H1 (cell line): ENCODE results near the gene PBOV1. TPM values are rescaled to one million over a fixed set of nuclear protein-coding genes. Genes with fewer than 3 reads are reported as not detected.

Experiments used
- CTCF ChIA-PET: fragments of 300-600 bp; sonication (Branson Sonifier 250); formaldehyde crosslinking; loops from one replicate; lab custom pipeline; 2021; ENCODE audit not compliant: partially characterized antibody; lab: Charles Lee
- POLR2A ChIA-PET: fragments of 300-600 bp; sonication (Branson Sonifier 250); formaldehyde crosslinking; loops from one replicate; lab custom pipeline; 2021; ENCODE audit warnings: inconsistent platforms; ENCODE audit not compliant: partially characterized antibody; lab: Charles Lee
- DNase-seq, 2 experiments: peaks; one replicate each; pipeline versions ENCODE4 v3.0.0 to v3.0.0-alpha.2; 2010 to 2022; ENCODE audit warnings: low spot score in 2 of 2, low read depth in 1 of 2, mixed read lengths in 1 of 2
- FAIRE-seq: peaks from 2 replicates; lab custom pipeline; 2011; peaks lifted over from hg19 to GRCh38; lab: Jason Lieb, UNC
- H2AFZ ChIP-seq: 2 replicates; pipeline ENCODE4 v1.8.1; 2012; ENCODE audit warnings: low read length, inconsistent platforms
- H2AK5ac ChIP-seq: 2 replicates; pipeline ENCODE4 v1.6.1; 2013; ENCODE audit warnings: low read depth, low read length
- H2BK120ac ChIP-seq: replicated peaks from 2 replicates; pipeline ENCODE3; 2013; ENCODE audit warnings: low read depth, low read length, inconsistent platforms
- H2BK12ac ChIP-seq: 2 replicates; pipeline ENCODE4 v1.6.1; 2013; ENCODE audit warnings: low read depth, low read length
- H2BK15ac ChIP-seq: 2 replicates; pipeline ENCODE4 v1.6.1; 2013; ENCODE audit warnings: low read length
- H2BK20ac ChIP-seq: 2 replicates; pipeline ENCODE4 v1.6.1; 2013; ENCODE audit warnings: low read length
- H2BK5ac ChIP-seq: 2 replicates; pipeline ENCODE4 v1.6.1; 2013; ENCODE audit warnings: low read depth, low read length
- H3K14ac ChIP-seq: 2 replicates; pipeline ENCODE4 v1.6.1; 2013; ENCODE audit warnings: inconsistent platforms; ENCODE audit not compliant: insufficient read length
- H3K18ac ChIP-seq: 2 replicates; pipeline ENCODE4 v1.6.1; 2013; ENCODE audit warnings: low read length; ENCODE audit errors: extremely low read depth
- H3K23ac ChIP-seq: 2 replicates; pipeline ENCODE4 v1.6.1; 2013; ENCODE audit warnings: inconsistent platforms; ENCODE audit not compliant: insufficient read length
- H3K23me2 ChIP-seq: 2 replicates; pipeline ENCODE4 v1.6.1; 2013; ENCODE audit warnings: low read depth, low read length
- H3K27ac ChIP-seq: 2 replicates; pipeline ENCODE4 v1.6.1; 2011; ENCODE audit warnings: low read depth, low read length, inconsistent platforms
- H3K27me3 ChIP-seq, 4 experiments: replicated peaks in 1 of 4; 1 replicate in 1 of 4; 2 replicates in 3 of 4; pipeline versions ENCODE4 v1.6.1 to v1.8.1; 2011 to 2013; ENCODE audit warnings: low read length in 3 of 4, mild to moderate bottlenecking in 3 of 4, inconsistent platforms in 2 of 4, mixed read lengths in 2 of 4, moderate library complexity in 1 of 4; ENCODE audit not compliant: control insufficient read depth in 3 of 4, insufficient read depth in 3 of 4; ENCODE audit errors: extremely low read depth in 1 of 4
- H3K36me3 ChIP-seq, 4 experiments: 2 replicates each; pipeline versions ENCODE4 v1.6.1 to v1.8.1; 2011 to 2013; ENCODE audit warnings: mild to moderate bottlenecking in 4 of 4, low read length in 3 of 4, moderate library complexity in 2 of 4, control low read depth in 1 of 4, inconsistent platforms in 1 of 4; ENCODE audit not compliant: insufficient read depth in 4 of 4, control insufficient read depth in 2 of 4
- H3K4ac ChIP-seq: replicated peaks from 2 replicates; pipeline ENCODE3; 2013; ENCODE audit warnings: low read length, low read depth, mixed read lengths, inconsistent platforms; ENCODE audit not compliant: insufficient read length
- H3K4me1 ChIP-seq, 4 experiments: replicated peaks in 1 of 4; 1 replicate in 1 of 4; 2 replicates in 3 of 4; pipeline versions ENCODE4 v1.6.1 to v1.8.1; 2011 to 2013; ENCODE audit warnings: low read length in 3 of 4, inconsistent platforms in 2 of 4, mixed read lengths in 1 of 4; ENCODE audit not compliant: insufficient read depth in 4 of 4, control insufficient read depth in 3 of 4
- H3K4me2 ChIP-seq, 2 experiments: 2 replicates each; pipeline versions ENCODE4 v1.6.1 to v1.8.1; 2011 to 2013; ENCODE audit warnings: low read depth in 2 of 2, low read length in 2 of 2, control low read depth in 1 of 2, inconsistent platforms in 1 of 2, mild to moderate bottlenecking in 1 of 2; ENCODE audit not compliant: insufficient read depth in 1 of 2
- H3K4me3 ChIP-seq, 4 experiments: fragments of 200-600, 300-600 bp in 1 of 4; sonication (generic), shearing (Covaris generic), sonication (Bioruptor Twin) in 1 of 4; 2 replicates each; pipeline versions ENCODE4 v1.5.1 to v1.8.1; 2011 to 2016; ENCODE audit warnings: low read length in 4 of 4, low read depth in 3 of 4, control low read depth in 2 of 4, inconsistent platforms in 2 of 4, mild to moderate bottlenecking in 2 of 4, mixed read lengths in 1 of 4, moderate library complexity in 1 of 4; ENCODE audit not compliant: insufficient read depth in 2 of 4; ENCODE audit errors: extremely low read depth in 1 of 4
- H3K56ac ChIP-seq: replicated peaks from 2 replicates; pipeline ENCODE3; 2013; ENCODE audit warnings: low read depth, mild to moderate bottlenecking, mixed read lengths, low read length, inconsistent platforms; ENCODE audit not compliant: insufficient read length
- H3K79me1 ChIP-seq: 2 replicates; pipeline ENCODE4 v1.6.1; 2013; ENCODE audit warnings: low read depth, low read length, control low read depth
- H3K79me2 ChIP-seq, 2 experiments: 2 replicates each; pipeline versions ENCODE4 v1.6.1 to v1.8.1; 2012 to 2013; ENCODE audit warnings: low read length in 2 of 2, mild to moderate bottlenecking in 2 of 2, inconsistent platforms in 1 of 2; ENCODE audit not compliant: insufficient read depth in 2 of 2, control insufficient read depth in 1 of 2
- H3K9ac ChIP-seq, 4 experiments: replicated peaks in 1 of 4; 1 replicate in 1 of 4; 2 replicates in 3 of 4; pipeline versions ENCODE4 v1.6.1 to v1.8.1; 2011 to 2013; ENCODE audit warnings: low read depth in 3 of 4, low read length in 3 of 4, control low read depth in 2 of 4, mild to moderate bottlenecking in 2 of 4, moderate library complexity in 2 of 4, inconsistent platforms in 1 of 4; ENCODE audit errors: extremely low read depth in 1 of 4
- H3K9me3 ChIP-seq, 2 experiments: 2 replicates each; pipeline versions ENCODE4 v1.6.1 to v1.8.1; 2012 to 2013; ENCODE audit warnings: mild to moderate bottlenecking in 2 of 2, moderate library complexity in 2 of 2, control low read depth in 1 of 2, inconsistent platforms in 1 of 2, low read depth in 1 of 2, low read length in 1 of 2, mixed read lengths in 1 of 2; ENCODE audit not compliant: insufficient read depth in 2 of 2
- H4K20me1 ChIP-seq, 2 experiments: replicated peaks in 1 of 2; 2 replicates each; pipeline versions ENCODE3 to v1.8.1; 2011 to 2013; ENCODE audit warnings: inconsistent platforms in 2 of 2, low read length in 2 of 2, mild to moderate bottlenecking in 1 of 2; ENCODE audit not compliant: insufficient read depth in 2 of 2, control insufficient read depth in 1 of 2
- H4K5ac ChIP-seq: 2 replicates; pipeline ENCODE4 v1.6.1; 2013; ENCODE audit warnings: low read length, low read depth, mixed read lengths, inconsistent platforms; ENCODE audit not compliant: insufficient read length
- H4K8ac ChIP-seq: 2 replicates; pipeline ENCODE4 v1.8.0; 2013; ENCODE audit warnings: mild to moderate bottlenecking, moderate library complexity, low read length, inconsistent platforms; ENCODE audit not compliant: insufficient read depth; ENCODE audit errors: extremely low read depth
- H4K91ac ChIP-seq: replicated peaks from 2 replicates; pipeline ENCODE3; 2013; ENCODE audit warnings: low read length, mixed read lengths, inconsistent platforms; ENCODE audit not compliant: insufficient read length
- CREB1 ChIP-seq: IDR thresholded peaks from 2 replicates; pipeline ENCODE4 v1.6.1; 2012; ENCODE audit warnings: inconsistent platforms
- EZH2 ChIP-seq: fragments of 200-600 bp; sonication (generic); IDR thresholded peaks from 2 replicates; pipeline ENCODE4 v1.7.1; 2012; ENCODE audit warnings: low read depth, mild to moderate bottlenecking, moderate library complexity, low read length, inconsistent platforms; ENCODE audit not compliant: severe bottlenecking
- KDM4A ChIP-seq: IDR thresholded peaks from one replicate; pipeline ENCODE4 v1.7.1; 2012; ENCODE audit warnings: low read depth, mild to moderate bottlenecking, moderate library complexity, low read length, inconsistent platforms; ENCODE audit not compliant: severe bottlenecking
- NANOG ChIP-seq: IDR thresholded peaks from 2 replicates; pipeline ENCODE4 v1.6.1; 2011; ENCODE audit warnings: low read length, low read depth, mild to moderate bottlenecking, inconsistent platforms; ENCODE audit not compliant: insufficient read depth, poor library complexity, severe bottlenecking
- NRF1 ChIP-seq: IDR thresholded peaks from 2 replicates; pipeline ENCODE4 v1.6.1; 2011; ENCODE audit warnings: mild to moderate bottlenecking, low read depth, low read length, improper control_type of control experiment
- SAP30 ChIP-seq: fragments of 300-600 bp; sonication (generic); IDR thresholded peaks from 2 replicates; pipeline ENCODE4 v1.7.1; 2012; ENCODE audit warnings: low read length, moderate library complexity, mild to moderate bottlenecking, inconsistent platforms; ENCODE audit not compliant: insufficient read depth, insufficient replicate concordance
- TBP ChIP-seq: IDR thresholded peaks from 2 replicates; pipeline ENCODE4 v1.6.1; 2011; ENCODE audit warnings: low read depth, low read length, improper control_type of control experiment
- WGBS, 2 experiments: shearing (Covaris generic) in 1 of 2; methylation state at CpG; one replicate each; pipeline versions ENCODE4 v1.1.6 to v1.1.7; 2013 to 2015; ENCODE audit warnings: low lambda C conversion rate in 2 of 2, mixed read lengths in 2 of 2, inconsistent platforms in 1 of 2, low coverage in 1 of 2, missing lambda C conversion rate in 1 of 2; ENCODE audit not compliant: insufficient replicate concordance in 2 of 2, insufficient coverage in 1 of 2, insufficient read length in 1 of 2; ENCODE audit errors: extremely low coverage in 1 of 2, missing lambda C conversion rate in 1 of 2; 5-methylcytosine and 5-hydroxymethylcytosine counted together
- polyA plus RNA-seq, 7 experiments: library from polyadenylated mRNA; depleted of rRNA in 3 of 7; stranded (reverse) in 5 of 7; unstranded in 2 of 7; fragments of >200 nt in 5 of 7; fragments of 200-250 nt in 2 of 7; gene quantifications; 1 replicate in 5 of 7; 2 replicates in 1 of 7; 4 replicates in 1 of 7; pipeline versions ENCODE4 v1.2.1 to v1.2.3, GENCODE V29; 2011 to 2013; ENCODE audit warnings: missing spikeins in 2 of 7, mixed read lengths in 2 of 7
- total RNA-seq: library from RNA; stranded (reverse); fragmentation: NEBNext Ultra II Directional; extraction: Animal tissue kit (Norgen Biotek cat#: 25700); gene quantifications from 2 replicates; pipeline ENCODE4 v1.2.1, GENCODE V29; 2021

Gene PBOV1
- total and polyA plus RNA-seq, 2 of the 8 experiments (the other 6 are each of a cell fraction or from before 2014, with no cell fraction given) = not detected

DNA sequence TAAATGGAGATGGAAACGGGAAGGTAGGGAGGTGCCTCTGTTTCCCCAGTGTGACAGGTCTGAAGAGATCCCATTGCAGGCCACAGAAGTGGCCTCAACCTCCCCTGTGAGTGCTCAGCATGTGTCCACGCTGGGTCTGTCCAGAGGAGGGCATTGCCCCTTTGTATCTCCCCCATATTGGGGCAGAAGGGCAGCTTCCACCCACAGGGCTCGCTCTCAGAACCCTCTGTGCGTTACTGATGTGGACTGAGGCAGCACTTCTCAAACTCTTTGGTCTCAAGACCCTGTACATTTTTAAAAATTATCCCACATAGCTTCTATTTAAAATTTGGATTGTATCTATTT lies 34.5 kb downstream of the PBOV1 start:
- Histone ChIP-seq H3K4ac (peak overlapping the region; percentile 63), H3K23me2 (no peaks in the 10 kb centered on the region), H3K14ac (no peak overlapping the region), H2BK15ac (no peak overlapping the region; the same call in 1 of the 2 replicates), H3K23ac (no peak overlapping the region), H3K4me3 (no peak overlapping the region), H2BK5ac (peak overlapping the region; percentile 27; the same call in 1 of the 2 replicates), H3K79me1 (peaks cover 5% of the 10 kb centered on the region; the same call in 1 of the 2 replicates), H4K5ac (peak overlapping the region; percentile 78), H3K9ac (no peak overlapping the region), H3K4me2 (peak overlapping the region; percentile 41 to 43; a peak in 3 of 4 replicates), H2BK20ac (peak overlapping the region; percentile 51; the same call in 1 of the 2 replicates), H2BK12ac (peak overlapping the region; percentile 81; the same call in 1 of the 2 replicates), H4K8ac (no peak overlapping the region), H3K18ac (peak overlapping the region; percentile 84; the same call in 1 of the 2 replicates), H3K4me1 (peaks cover 9 to 21% (median 18%) of the 10 kb centered on the region in 4 experiments), H3K79me2 (peaks cover 0 to 7% of the 10 kb centered on the region in 2 experiments; a peak in 2 of 4 replicates), H3K36me3 (no peaks in the 10 kb centered on the region), H2AK5ac (peak overlapping the region; percentile 75; the same call in 1 of the 2 replicates), H4K91ac (peak overlapping the region; percentile 93), H3K27me3 (no peaks in the 10 kb centered on the region), H3K27ac (peak overlapping the region; percentile 68; the same call in 1 of the 2 replicates), H3K56ac (no peak overlapping the region), H2AFZ (0 out of 2 replicates have a peak overlapping the region, but pooled peaks have one; percentile 3), H4K20me1 (no peaks in the 10 kb centered on the region), H3K9me3 (no peaks in the 10 kb centered on the region), H2BK120ac (peak overlapping the region; percentile 39)
- FAIRE-seq (no peak), DNase-seq (no peak)
- TF ChIP-seq NANOG (no peak), NRF1 (no peak), TBP (no peak), SAP30 (no peak), CREB1 (no peak), KDM4A (no peak), EZH2 (no peak)
- CTCF ChIA-PET = interaction anchor here (1.2 to 3.2 kb wide), 7 partner anchors 10 to 92 kb away, joined by 3 to 16 read pairs (median 4); no protein-coding TSS in a partner anchor
- WGBS, 2 experiments = 79% methylated on average over 4 of the region's 4 CpGs; no CpG with 5 or more reads in 1 of the 2 experiments
- POLR2A ChIA-PET = no interaction called here
